GM12801 (cell line): Measurements from ENCODE around the gene EXOC4.

Experiments used
- TF ChIP-seq, protein P1 (sequence below): IDR thresholded peaks from one replicate; pipeline ENCODE4 v1.5.1; 2011; ENCODE audit warnings: control low read depth; ENCODE audit not compliant: insufficient read length; ENCODE audit errors: extremely low read depth

EXOC4 gene

DNA sequence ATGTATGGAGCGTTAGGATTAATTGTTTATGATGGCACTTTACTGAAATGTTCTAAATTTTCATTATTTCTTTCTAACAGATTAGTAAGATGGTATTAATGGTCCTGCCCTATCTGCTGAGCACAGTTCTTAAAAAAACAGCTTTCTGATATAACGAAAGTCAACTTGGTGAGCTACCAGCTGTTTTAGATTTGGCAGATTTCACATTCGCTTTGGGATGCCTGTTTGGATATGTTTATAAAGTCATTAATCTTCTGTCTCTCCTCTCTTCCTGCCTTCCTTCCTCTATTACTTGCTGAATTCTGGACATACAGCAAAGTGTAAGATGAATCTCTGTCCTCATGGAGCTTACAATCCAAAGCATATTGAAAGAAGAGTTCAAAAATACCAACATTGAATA, 477.5 kb downstream of the EXOC4 start:
- TF ChIP-seq, protein P1, sequence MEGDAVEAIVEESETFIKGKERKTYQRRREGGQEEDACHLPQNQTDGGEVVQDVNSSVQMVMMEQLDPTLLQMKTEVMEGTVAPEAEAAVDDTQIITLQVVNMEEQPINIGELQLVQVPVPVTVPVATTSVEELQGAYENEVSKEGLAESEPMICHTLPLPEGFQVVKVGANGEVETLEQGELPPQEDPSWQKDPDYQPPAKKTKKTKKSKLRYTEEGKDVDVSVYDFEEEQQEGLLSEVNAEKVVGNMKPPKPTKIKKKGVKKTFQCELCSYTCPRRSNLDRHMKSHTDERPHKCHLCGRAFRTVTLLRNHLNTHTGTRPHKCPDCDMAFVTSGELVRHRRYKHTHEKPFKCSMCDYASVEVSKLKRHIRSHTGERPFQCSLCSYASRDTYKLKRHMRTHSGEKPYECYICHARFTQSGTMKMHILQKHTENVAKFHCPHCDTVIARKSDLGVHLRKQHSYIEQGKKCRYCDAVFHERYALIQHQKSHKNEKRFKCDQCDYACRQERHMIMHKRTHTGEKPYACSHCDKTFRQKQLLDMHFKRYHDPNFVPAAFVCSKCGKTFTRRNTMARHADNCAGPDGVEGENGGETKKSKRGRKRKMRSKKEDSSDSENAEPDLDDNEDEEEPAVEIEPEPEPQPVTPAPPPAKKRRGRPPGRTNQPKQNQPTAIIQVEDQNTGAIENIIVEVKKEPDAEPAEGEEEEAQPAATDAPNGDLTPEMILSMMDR, result no peak

DNA sequence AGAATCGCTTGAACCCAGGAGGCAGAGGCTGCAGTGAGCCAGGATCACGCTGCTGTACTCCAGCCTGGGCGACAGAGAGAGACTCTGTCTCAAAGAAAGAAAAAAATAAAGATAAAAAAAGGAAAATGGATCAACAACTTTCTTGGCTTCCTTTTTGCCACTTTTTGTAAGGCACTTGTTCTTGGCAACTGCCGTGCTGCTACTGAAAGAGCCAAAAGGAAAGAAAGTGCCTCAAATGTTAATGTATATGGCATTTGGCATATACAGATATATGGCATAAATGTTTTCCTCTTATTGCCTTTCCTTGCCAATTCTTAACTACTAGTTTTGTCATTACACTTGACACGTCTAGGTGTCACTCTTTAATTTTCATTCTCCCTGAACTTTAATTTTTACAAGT, 480.5 kb downstream of the EXOC4 start:
- TF ChIP-seq, protein P1, result no peak

DNA sequence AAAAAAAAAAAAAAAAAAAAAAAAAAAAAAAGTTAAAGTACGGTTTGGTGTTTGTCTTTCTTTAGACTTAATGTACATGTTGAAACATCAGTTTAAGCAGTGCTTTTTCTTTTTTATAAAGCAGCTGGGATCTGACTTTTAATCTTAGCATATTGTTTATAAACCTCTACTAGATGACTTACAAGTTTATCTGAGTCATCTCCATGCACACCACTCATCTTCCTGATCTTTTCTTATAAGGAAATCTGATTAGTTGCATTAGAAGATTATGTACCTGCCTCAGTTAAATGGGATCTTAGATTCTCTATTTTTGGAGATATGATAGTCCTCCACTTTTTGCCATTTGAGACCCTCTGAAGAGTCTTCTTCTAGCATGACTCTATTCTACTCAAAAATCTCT, 482.3 kb downstream of the EXOC4 start:
- TF ChIP-seq, protein P1, result no peak

DNA sequence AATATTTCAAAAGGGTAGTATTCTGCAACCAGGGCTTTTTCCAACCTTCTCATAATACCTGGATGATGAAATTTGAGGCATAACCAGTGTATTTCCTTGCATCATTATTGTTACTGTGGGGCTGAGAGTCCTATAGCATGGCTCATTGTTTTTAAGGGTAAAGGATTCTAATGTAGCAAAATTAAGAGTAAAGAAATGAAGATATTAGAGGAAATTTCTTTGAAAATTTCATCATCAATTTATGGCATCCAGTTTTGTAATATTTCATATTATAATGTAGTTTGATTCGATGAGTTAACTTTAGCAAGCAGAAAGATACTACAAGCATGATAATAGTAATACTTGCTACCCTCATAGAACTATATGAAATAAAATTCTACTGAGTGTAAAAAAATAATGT, 486.9 kb downstream of the EXOC4 start:
- TF ChIP-seq, protein P1, result no peak

DNA sequence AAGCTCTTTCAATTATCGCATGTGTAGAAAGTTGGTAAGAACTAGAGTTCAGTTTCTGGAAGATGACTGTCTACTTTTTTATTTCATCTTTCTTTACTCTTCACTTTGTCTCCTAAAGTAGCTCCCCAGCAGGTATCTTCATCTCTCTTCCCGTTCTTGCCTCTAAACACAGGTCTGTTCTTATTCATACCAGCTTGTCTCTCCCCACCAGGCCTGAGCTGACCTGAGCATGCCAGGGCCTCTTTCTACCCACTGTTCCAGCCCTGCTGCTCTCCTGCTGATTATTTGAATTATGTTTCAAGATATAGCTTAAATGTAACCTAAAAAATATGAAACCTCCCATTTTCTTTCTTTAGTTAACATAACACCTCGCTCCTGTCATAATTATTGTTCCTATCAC, 488.2 kb downstream of the EXOC4 start:
- TF ChIP-seq, protein P1, result no peak

DNA sequence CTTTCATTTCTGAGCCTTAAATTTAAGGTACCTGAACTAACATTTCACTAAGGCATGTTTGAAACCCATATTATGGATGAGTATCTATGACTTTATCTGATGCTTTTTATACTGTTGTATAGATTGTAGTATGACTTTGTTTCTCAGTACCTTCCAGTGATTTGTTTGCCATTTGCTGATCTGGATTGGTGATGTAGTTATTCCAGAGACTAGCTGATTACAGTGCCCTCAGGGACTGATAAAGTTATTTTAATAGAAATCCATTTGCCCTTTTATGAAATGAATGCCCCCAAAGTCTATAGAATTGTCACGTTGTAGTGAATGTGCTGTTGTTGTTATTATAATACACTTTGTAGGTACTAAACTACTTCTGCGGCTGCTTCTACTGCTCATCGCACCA, 488.8 kb downstream of the EXOC4 start:
- TF ChIP-seq, protein P1, result no peak

DNA sequence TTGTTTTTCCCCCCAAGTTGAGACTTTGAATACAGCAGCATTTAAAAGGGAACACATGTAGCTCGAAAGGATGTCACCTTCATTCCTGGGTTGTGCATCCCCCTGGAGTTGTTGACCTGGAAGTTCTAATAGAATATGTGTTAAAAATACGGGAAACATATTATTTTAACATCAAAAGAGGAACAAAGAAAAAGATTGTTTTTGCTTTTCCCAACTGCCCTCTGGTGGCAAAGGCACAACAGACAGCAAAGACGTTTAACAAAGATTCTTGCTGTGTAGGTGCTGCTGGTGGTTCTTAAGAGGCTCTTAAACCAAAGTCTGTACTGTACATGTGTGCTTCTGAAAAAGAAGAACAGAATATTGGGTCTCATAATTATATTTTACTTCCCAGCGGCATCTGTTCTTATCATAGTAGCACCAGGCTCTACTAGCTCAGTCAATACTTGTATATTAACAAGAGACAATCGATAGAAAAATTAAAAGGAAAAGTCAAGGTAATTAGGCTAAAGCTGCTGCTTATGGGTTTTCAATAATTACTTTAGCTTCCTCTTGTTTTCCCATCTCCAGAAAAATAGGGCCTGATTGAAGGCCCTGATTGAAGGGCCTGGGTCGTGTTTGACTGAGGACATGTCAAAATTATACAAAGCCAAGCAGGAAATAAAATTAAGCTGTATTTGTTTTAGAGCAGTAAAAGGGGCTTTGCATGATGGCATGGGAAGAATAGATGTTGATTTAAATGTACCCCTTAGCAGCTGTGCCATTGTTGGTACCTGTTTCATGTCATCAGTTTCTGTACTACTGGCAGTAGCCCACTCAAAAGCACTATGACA, 490.0 kb downstream of the EXOC4 start:
- TF ChIP-seq, protein P1, result no peak
